NCI-H82 treated with DMSO at 0.1 percent for 48 hours (cell line): ENCODE measurements around the gene PRPF6.

Experiments used
- DNase-seq: peaks from one replicate; lab custom pipeline; 2025; ENCODE audit not compliant: unreplicated experiment; lab: John Stamatoyannopoulos, UW

The PRPF6 gene

DNA sequence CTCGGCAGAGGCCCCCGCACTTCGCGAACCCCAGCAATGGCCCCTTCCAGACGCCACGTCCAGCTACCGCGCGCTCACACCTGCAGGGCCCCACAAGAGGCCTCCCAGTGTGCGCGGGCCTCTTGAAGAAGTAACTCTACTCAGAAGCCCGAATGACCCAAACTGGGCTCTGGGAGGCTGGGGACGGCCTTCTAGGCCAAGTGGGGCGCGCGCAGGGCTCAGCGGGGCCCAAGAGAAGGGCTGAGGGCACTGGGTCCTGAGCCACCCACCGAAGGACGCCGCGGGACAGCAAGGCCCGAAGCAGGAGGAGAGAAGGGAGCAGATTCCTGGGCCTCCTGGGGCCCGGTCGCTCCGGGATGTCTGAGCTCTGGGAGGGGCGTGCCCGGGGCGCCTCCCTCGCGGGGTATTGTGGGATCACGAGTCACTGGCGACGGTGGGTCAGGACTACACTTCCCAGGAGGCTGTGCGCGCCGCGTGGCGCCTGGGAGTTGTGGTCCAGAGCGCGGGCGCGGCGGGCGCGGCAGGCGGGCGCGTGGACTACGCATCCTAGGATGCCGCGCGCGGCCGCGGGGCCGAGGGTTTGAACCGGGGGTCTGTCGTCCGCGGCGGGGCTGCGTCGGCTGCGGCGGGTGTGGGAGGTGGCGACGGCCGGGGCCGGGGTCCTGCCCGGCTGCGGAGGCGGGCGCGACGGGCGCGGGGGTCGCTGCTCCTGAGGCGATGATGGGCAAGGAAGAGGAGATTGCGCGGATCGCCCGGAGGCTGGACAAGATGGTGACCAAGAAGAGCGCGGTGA lies 81.9 kb downstream of the PRPF6 start, which contains the start of gene TCEA2:
Gene TCEA2 (plus strand): TSS at position 603 of the 793 bp plus-strand sequence. CDS start 115 bp downstream, at position 718.
- DNase-seq = peak; percentile 90

DNA sequence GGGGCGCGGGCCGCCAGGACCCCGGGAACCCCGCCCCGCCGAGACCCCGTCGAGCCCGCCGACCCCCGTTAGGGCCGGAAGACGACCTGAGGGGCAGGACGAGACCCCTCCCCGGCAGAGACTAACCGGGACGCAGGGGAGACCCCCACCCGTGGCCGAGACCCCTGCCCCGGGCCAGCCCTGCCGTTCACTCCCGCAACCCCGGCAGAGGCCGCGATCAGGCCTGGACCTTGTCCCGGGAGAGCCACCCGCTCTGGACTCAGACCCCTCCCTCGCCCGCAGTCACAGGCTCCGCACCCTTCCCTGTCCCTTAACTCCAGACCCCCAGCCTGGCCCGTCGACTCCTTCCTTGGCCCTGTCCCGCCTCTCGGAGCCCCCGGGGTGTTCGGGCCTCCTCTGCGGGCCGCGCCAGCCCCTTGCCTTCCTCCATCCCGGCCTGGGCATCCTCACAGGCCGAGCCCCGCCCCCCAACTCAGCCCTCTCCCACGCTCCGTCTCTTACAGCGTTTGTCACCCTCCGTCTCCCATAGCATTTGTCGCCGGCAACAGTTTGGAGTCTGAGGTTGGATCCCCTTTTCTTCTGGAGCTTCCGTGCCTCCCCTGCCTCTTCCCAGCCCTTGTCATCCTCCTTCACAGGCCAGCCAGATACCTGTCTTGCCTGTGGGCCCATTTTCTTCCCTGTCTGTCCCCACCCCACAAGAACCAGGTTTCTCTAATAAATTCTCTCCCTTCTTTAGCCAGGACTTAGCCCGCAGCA lies 82.6 kb downstream of the PRPF6 start:
- DNase-seq = no peak

DNA sequence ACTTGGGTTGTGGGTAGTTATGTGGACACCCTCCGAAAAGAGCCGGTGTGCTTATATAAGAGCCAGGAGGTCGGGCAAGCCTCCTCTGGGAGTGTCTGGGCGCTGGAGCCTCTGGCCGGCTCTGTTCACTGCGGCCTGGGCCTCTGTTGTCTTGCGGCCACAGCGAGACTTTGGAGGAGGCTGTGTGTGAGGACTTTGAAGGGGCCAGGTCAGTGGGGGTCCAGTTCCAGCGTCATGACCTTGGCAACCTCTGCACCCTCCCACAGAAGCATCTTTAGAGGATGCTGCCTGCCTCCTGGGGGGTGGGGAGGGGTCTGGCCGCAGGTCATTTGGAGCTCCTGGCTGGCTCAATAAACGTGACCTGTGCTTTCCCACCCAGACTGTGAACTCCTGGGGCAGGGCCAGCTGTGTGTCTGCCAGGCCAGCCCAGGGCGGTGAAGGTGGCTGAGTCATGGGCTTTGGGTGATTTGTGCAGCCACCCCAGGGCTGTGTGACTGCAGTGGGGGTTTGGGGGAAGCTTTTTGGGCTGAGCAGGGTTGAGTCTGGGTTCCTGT lies 83.3 kb downstream of the PRPF6 start:
- DNase-seq = no peak

DNA sequence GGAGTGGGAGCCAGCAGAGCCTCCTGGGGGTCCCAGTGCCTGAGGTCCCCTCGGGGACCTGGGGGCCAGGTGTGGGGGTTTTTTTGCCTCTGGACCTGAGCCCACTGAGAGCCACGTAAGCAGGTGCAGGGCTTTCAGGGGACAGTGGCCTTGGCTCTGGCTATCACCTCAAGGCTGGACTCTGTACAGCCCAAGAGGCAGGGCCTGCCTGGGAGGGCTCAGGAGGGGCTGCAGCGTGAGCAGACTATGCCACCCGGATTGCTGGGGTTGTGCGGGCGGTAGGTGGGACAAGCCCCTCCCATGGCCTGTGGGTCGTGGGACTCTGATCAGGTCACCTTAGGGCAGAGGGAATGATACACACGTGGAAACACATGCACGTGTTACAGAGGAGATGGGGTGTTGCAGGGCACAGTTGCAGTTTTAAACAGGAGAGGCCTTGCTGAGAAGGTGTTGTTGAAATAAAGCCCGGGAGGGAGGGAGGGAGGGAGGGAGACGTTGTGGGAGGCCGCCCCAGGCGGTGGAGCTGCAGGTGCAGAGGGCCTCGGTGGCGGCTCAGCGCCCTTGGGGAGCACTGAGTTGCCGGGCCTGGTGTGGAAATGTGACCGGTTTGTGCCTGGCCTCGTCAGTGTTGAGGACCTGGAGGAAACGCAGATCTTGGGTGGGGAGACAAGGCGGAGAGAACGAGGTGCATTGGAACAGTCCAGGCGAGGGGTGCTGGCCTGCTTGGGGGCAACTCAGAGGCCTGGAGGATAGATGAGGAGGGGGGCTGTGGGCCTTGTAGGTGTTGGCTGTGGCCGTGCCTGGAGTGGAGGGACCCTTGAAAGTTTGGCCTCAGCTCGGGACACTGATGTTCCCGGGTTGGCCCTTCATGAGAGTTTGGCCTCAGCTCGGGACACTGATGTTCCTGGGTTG lies 84.4 kb downstream of the PRPF6 start:
- DNase-seq = no peak

DNA sequence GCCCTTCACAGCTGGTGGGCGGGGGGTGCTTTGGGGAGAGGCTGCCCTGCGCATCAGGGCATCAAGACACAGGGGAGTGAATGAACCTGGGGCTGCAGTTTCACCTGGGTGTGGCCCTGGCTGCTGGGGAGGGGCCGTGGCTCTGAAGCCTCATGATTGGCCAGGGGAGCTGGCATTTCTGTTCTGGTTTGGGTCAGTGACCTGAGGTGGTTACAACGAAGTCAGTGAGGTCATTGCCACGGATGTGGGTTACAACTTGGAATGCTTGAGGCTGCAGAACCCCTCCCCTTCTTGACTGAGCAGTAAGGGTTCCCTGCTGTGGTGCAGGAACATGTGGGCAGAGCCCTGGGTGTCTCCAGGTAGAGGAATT lies 85.0 kb downstream of the PRPF6 start:
- DNase-seq = no peak

DNA sequence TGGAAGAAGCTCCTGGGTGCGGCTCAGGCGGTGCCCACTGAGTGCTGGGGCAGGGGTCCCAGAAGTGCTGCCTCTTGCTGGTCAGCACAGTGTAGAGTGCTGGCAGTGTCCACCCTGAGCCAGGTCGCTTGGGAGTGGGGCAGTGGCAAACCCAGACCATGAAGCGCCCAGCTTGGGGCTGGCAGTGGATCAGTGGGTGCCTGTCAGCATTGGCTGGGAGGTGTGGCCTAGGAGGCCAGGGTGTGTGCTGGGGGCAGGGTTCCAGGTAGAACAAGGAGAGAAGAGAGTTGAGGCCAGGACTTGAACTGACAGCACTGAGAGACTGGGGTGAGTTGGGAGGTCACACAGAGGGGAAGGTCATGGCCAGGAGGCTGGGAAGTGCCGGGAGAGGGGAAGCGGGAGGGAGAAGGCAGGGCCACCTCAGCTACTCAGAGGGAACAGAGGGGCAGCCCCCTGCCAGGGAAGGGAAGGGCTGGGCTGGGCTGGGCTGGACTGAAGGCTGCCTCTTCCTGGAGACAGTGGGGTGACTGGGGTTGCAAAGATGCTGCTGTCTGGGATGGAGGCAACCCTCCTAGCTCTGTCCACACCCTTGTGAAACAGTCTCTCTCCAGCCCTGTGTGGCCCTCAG lies 86.2 kb downstream of the PRPF6 start:
- no peak for DNase-seq

DNA sequence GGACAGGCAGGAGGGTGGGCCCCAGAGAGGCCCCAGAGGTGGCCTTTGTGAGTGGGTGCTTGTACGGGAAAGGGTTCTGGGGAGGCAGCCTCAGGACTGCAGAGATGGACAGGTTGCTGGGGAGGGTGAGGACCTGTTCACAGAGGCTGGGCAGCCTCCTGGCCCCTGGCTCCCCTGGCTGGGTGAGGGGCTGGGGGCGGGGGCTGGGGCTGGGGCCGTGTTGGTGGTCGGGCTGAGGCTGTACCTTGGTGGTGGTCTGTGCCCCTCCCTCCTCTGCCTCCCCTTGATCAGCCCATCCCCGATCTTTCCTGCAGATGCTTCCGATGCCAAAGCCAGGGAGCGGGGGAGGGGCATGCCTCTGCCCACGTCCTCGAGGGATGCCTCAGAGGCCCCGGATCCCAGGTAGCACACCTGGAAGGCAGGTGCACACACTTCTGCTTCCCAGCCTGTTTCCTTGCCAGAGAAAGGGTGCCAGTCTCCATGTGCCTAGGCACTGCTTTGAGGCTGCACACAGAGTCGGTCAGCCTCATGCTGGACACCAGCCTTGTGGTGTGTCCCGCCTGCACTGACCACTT lies 86.9 kb downstream of the PRPF6 start:
- no peak for DNase-seq

DNA sequence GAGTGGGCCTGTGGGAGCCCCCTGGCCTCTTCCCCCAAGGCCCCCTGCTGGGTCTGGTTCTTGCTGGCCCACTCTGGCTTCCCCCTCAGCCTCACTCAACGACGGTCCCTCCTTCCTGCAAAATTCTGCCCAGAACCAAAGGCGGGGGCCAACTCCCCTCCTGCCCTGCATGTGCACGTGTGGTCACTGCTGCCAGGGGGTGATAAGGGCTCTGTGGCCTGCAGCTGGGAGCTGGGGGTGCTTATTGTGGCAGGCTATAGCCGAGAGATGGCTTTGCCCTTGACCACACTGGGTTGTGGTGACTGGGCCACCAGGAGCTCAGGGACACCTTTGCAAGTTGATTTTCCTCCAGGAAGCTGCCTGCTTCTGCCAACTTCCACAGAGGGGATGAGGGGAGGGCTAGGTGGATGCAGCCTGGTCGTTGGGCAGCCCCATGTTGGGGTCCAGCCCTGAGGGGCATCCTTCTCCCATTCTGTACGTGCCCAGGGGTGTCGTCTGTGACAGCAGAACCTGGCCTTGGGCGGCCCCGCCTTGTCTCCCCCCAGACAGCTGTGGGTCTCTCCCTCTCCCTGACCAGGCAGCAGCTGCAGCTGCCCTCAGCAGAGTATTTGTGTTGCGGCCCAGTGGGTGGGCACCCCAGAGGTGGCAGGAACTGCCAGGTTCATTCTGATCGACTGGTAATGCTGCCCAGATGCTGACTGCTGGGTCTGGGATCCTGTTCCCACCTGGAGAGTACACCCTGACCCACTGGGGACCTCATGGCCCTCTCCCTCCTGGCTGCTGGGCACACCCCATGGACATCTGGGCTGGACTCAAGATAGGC lies 87.7 kb downstream of the PRPF6 start:
- no peak for DNase-seq

DNA sequence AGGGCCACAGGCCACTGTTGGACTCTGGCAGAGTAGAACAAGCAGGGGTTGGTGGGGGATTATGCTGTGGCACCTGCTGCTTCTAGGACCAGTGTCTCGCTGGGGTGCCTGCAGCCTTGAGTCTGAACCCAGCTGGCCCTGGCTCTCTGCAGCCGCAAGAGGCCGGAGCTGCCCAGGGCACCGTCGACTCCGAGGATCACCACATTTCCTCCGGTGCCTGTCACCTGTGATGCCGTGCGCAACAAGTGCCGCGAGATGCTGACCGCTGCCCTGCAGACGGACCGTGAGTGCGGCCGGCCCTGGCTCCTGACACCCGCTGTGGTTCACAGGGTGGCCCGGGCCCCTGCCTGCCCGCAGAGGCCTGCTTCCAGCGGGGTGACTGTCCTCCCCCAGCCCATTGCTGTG lies 88.3 kb downstream of the PRPF6 start:
- no peak for DNase-seq

DNA sequence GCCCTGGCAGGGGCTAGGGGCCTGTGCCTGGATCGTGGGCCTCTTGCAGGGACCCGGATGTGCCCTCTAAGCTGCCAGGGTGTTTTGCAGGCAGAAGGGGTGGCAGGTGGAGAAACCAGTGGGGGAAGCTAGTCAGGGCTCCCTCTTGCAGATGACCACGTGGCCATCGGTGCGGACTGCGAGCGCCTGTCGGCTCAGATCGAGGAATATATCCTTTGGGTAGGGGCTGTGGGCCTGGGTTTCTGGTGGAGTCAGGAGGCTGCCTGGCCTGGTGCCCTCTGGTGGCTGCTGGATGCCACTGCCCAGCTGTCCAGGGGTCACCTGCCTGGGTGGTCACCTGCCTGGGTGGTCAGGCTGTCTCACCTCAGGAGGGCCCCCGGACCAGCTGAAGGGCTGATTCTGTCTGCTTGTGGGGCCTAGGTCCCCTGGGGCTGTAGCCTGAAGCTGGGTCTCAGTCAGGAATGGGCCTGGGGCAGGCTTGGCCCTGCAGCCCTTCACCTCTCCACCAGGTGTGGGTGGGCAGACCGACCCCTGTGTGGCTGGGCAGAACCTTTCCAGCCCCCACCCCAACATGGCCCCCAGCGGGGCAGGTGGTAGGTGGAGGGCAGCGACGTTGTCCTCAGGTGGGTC lies 88.8 kb downstream of the PRPF6 start:
- no peak for DNase-seq

DNA sequence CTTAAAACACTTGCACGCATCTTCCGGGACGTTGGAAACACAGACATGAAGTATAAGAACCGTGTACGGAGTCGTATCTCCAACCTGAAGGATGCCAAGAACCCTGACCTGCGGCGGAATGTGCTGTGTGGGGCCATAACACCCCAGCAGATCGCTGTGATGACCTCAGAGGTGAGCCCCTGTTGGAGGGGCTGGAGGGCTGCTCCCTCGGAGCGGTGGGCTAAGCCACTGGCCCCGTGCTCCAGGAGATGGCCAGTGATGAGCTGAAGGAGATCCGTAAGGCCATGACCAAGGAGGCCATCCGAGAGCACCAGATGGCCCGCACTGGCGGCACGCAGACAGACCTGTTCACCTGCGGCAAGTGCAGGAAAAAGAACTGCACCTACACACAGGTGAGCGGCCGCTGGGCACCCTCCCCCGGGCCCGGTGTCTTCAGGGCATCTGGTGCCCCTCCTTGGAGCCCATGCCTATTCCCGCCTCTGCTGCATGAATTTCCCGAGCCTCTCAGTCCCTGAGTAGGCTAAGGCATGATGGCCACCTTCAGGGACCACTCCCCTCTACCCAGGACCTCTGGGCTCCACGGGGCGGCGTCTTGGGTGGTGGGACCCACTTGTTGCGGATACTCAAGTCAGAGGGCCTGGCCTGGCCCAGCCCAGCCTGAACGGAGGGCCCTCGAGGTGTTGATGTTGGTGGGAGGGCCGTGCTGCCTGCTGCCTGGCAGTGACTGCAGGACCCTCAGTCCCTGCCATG lies 89.5 kb downstream of the PRPF6 start:
- no peak for DNase-seq

DNA sequence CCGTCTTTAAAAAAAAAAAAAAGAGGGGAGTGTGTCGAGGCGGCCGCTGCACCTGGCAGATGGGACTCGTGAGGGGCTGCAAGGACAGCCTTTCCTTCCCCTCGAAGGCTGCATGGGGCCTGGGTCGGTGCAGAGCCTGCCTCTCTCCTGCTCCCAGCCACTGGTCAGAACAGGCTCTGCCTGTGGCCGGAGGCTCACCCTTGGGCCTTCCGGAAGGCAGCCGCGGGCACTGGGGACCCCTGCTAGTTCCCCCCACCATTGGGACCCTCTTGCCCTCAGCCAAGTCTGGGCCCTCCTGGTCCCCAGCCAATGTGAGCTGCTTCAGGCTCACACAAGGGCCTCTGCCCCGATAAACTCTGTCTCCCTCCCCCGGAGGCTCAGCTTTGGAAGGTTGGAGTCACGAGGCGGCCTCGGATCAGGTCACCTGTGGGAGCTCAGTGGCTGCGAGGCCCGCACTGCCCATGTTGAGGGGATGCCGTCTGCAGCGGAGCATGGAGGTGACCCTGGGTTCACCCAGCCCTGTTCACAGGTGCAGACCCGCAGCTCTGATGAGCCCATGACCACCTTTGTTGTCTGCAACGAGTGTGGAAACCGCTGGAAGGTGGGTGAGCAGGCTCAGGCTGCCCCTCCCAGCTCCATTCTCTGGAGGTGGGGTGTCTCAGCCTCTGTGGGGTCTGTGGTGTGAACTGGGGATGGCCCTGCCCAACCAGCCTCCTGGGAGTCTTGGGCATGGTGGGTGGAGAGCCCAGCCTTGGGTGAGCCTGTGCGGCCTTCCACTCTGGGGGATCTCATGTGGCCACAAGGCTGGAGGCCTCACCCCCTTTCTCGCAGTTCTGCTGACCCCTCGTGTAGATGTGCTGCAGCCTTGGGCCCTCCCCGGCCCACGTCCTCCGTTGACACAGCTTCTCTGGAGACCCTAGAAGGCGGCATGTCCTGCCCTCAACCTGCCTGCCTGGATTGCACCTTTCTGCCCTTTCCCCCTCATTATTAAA lies 90.7 kb downstream of the PRPF6 start:
- no peak for DNase-seq

DNA sequence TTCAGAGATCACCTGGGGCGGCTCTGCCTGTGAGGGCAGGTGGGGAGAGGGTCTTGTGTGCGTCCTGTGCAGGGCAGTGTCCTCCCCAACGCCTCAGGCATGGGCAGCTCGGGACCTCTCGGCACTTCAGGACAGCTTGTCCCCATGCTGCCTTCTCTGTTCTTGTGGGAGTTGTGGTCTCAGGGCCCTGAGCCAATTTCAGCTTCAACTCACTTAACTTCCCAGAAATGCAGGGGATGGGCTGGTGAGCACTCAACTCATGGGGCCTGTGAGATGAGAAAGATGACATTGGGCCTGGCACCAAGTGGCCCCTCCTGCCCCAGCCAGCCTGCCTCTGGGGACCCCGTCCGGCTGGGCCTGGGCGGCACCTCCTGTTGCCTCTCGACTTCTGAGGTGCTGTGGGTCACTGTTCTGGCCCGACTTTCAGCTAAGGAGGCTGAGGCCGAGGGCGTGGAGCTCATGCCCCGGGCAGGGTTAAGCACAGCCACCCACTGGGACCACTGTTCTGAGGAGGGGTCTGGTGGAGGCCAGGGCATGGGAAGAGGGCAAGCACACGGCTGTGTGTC lies 91.6 kb downstream of the PRPF6 start:
- DNase-seq = no peak

DNA sequence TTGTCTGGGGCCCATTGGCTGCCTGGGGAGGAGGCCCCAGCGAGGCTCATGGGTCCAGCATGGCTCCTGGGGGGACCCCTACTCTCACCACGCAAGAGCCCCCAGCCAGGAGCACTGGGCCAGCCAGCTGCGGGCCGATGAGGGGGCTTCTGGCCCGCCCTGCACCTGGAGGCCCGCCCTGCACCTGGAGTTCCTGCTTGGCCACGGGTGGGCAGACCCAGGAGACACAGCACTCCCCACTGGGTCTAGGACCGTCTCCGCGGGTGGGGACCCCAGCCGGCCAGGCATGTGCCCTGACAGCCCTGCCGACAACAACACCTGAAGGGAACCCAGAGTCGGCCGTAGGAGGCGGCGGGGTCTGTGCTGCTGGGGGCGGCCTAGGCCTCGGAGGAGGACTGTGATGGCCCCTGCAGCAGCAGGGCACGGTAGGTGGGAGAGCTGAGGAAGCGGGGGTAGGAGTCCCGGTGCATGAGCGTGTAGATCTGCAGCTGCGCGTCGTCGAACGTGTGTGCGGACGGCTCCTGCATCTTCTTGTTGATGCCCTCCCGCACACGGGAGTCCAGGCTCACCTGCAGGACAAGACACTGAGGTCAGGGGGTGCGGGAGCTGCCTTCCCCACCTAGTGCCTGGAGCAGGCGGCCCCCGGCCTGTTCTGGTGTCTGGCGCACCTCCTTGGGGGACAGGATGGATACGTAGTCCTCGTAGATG lies 92.7 kb downstream of the PRPF6 start:
- DNase-seq = no peak

DNA sequence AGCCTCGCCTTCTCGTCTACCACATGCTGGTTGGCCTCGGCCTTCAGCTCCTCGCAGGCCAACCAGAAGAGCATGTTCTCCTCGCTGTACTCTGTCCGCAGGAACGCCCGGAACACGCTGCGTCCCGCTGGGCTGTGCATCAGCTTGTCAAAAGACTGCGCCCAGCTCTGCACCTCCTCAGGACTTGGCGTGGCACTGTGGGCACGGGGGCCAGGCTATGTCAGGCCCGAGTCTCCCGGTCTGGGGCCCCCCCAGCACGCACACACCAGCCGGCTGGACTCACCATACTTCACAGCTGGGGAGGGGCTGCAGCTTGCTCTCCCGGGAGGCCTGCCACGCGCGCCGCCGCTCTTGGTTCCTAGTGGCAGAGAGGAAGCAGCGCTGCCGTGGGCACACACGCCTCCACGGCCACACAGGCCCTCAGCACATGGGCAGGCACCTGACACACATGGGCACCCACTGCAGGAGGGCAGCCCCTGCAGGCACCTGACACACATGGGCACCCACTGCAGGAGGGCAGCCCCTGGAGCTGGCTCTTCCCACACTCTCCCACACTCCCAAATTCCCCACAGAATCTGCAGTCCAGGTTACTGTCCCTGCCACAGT lies 93.4 kb downstream of the PRPF6 start:
- DNase-seq = no peak

DNA sequence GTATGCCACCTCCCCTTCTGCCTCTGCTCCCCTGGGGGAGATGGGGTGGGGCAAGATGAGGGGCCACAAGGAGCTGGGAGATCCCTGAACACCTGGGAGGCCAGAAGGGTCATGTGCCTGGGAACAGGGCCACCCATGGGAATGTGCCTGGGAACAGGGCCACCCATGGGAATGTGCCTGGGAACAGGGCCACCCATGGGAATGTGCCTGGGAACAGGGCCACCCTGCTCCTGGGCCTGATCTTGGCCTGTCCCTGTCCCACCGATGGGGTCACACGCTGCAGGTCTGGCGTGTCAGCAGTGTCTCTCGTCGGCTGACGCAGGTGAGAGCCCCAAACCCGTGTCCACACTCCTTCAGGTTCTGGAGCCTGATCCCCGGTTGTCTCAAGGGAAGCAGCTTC lies 94.0 kb downstream of the PRPF6 start:
- DNase-seq = no peak
